ENCODE results near the gene PHLDA2. TPM values are rescaled to one million over a fixed set of nuclear protein-coding genes. Genes with fewer than 3 reads are reported as not detected.

The PHLDA2 gene
- total RNA-seq (2014; rRNA removed): 101 and 110 TPM in 2 replicates
- percentile 92 among the genes with signal in this experiment for Bru-seq, nascent RNA
- percentile 96 among the genes with signal in this experiment for BruChase-seq, experiment 1, labeled RNA remaining after a 6-hour chase
- percentile 95 among the genes with signal in this experiment for BruChase-seq, experiment 2, labeled RNA remaining after a 2-hour chase
- long read RNA-seq, transcript PHLDA2-201 (2 exons, 955 nt): major isoform, 144 of 285 reads
- long read RNA-seq, partial matches to known transcripts: 141 of 285 reads
- long read RNA-seq, other reads (novel, unspliced or antisense): 0 of 285 reads

- peaks cover 25% of the 10 kb centered on the region for H4K20me1 ChIP-seq (ENCODE audit: low read length)
- intact Hi-C loops (cut with micrococcal nuclease): loop anchor here (2.0 kb wide), 1 partner anchor 16 kb away; no protein-coding TSS in a partner anchor
- H3K79me2 ChIP-seq (ENCODE audit: low read length): peaks cover 42% of the 10 kb centered on the region
- H3K36me3 ChIP-seq (ENCODE audit: low read depth, low read length): peaks cover 12% of the 10 kb centered on the region; the same call in 1 of the 2 replicates
- peak within 1 kb of the TSS; percentile 78 for H3K4me3 ChIP-seq (ENCODE audit: low read length)
- TF ChIP-seq EZH2 (IDR thresholded peaks at IDR 0.05; ENCODE audit: low read length, unreplicated experiment): no peak
- TF ChIP-seq CTCF (conservative IDR thresholded peaks at IDR 0.05; ENCODE audit: low read depth, low read length): no peak
- peak within 1 kb of the TSS; percentile 58; the same call in 1 of the 2 replicates for H2AFZ ChIP-seq (ENCODE audit: low read length)
- H3K27ac ChIP-seq (ENCODE audit: low read length): peak within 1 kb of the TSS; percentile 99
- ChIA-PET POLR2A (ENCODE audit: unreplicated experiment) (interaction anchor here (0.6 to 1.5 kb wide), 5 partner anchors 36 to 170 kb away, joined by 3 to 8 read pairs (median 3); partner anchors contain the start of gene NAP1L4), CTCF (interaction anchor here (2.0 kb wide), 1 partner anchor 38 kb away, joined by 21 read pairs; no protein-coding TSS in a partner anchor)
- peaks cover 54% of the 10 kb centered on the region for H3K4me1 ChIP-seq (ENCODE audit: insufficient read depth, low read length)
- H3K4me2 ChIP-seq (ENCODE audit: low read length): peak within 1 kb of the TSS; percentile 99
- H3K9me2 ChIP-seq (replicated peaks; ENCODE audit: low read length): no peaks in the 10 kb centered on the region
- BruUV-seq (replicated peaks): TSS peak; percentile 75
- H3F3A ChIP-seq (ENCODE audit: low read length, unreplicated experiment): no peaks in the 10 kb centered on the region
- DNase-seq: peak; percentile 65
- ATAC-seq: peak; percentile 5
- no peaks in the 10 kb centered on the region for H3K27me3 ChIP-seq (ENCODE audit: low read length)
- peak within 1 kb of the TSS; percentile 98 for H3K9ac ChIP-seq (ENCODE audit: low read length)
- H3K9me3 ChIP-seq (ENCODE audit: low read length): no peaks in the 10 kb centered on the region
Observed at GRCh38 chr11:2928605-2929530, at the start of gene PHLDA2. PHLDA2 (minus strand) TSS chr11:2929420; CDS start chr11:2929364, 56 bp downstream.

- ATAC-seq (no peak), DNase-seq (no peak)
- peaks cover 63% of the 10 kb centered on the region for H3K36me3 ChIP-seq (ENCODE audit: low read depth, low read length)
- H4K20me1 ChIP-seq (ENCODE audit: low read length): peaks cover 22% of the 10 kb centered on the region
- no peak overlapping the region for H3K27ac ChIP-seq (ENCODE audit: low read length)
- no peak overlapping the region for H3K9ac ChIP-seq (ENCODE audit: low read length)
- no peaks in the 10 kb centered on the region for H3K27me3 ChIP-seq (ENCODE audit: low read length)
- BruUV-seq (replicated peaks): no TSS peak
- POLR2A ChIA-PET (ENCODE audit: unreplicated experiment): no interaction called here
- H3K4me2 ChIP-seq (ENCODE audit: low read length): no peak overlapping the region
- no peaks in the 10 kb centered on the region for H3F3A ChIP-seq (ENCODE audit: low read length, unreplicated experiment)
- no peaks in the 10 kb centered on the region for H3K9me2 ChIP-seq (replicated peaks; ENCODE audit: low read length)
- no peaks in the 10 kb centered on the region for H3K4me1 ChIP-seq (ENCODE audit: insufficient read depth, low read length)
- H3K79me2 ChIP-seq (ENCODE audit: low read length): peaks cover 79% of the 10 kb centered on the region
- intact Hi-C loops (cut with micrococcal nuclease): no loop called here
- no peak overlapping the region for H2AFZ ChIP-seq (ENCODE audit: low read length)
- TF ChIP-seq EZH2phosphoT487 (IDR thresholded peaks at IDR 0.05; ENCODE audit: borderline replicate concordance, low read length) (no peak), CTCF (conservative IDR thresholded peaks at IDR 0.05; ENCODE audit: low read depth, low read length) (no peak), EZH2 (IDR thresholded peaks at IDR 0.05; ENCODE audit: low read length, unreplicated experiment) (no peak)
- H3K4me3 ChIP-seq (ENCODE audit: low read length): no peak overlapping the region
- CTCF ChIA-PET: no interaction called here
- H3K9me3 ChIP-seq (ENCODE audit: low read length): no peaks in the 10 kb centered on the region
Observed at GRCh38 chr11:2977113-2977512, 47.9 kb upstream of the PHLDA2 start.
